HepG2 (cell line): Measurements from ENCODE around the gene SPHK2. TPM values are rescaled to one million over a fixed set of nuclear protein-coding genes. Genes with fewer than 3 reads are reported as not detected.

Experiments used
- ATF6 ChIP-seq: sonication (generic); formaldehyde crosslinking; conservative IDR thresholded peaks from 2 replicates; pipeline ENCODE4 v1.4.0; 2020; ENCODE audit warnings: missing genetic modification reagents
- HNRNPH1 ChIP-seq: fragments of 200-400 bp; formaldehyde crosslinking; optimal IDR thresholded peaks from 2 replicates; pipeline ENCODE3; 2017; ENCODE audit warnings: mild to moderate bottlenecking, low read depth, low read length
- MAX ChIP-seq: IDR thresholded peaks from 2 replicates; pipeline ENCODE4 v1.6.1; 2012; ENCODE audit warnings: inconsistent platforms
- POLR2A ChIP-seq, 2 experiments: IDR thresholded peaks; 2 replicates each; pipeline ENCODE4 v1.6.1; 2011; ENCODE audit warnings: low read depth in 2 of 2, low read length in 2 of 2, mild to moderate bottlenecking in 1 of 2, moderate library complexity in 1 of 2; ENCODE audit not compliant: insufficient read depth in 1 of 2
- SKIL ChIP-seq: sonication (generic); formaldehyde crosslinking; IDR thresholded peaks from 2 replicates; pipeline ENCODE4 v1.8.0; 2022; ENCODE audit warnings: missing genetic modification reagents, mild to moderate bottlenecking, moderate library complexity, borderline replicate concordance
- ZGPAT ChIP-seq: IDR thresholded peaks from 2 replicates; pipeline ENCODE4 v1.6.1; 2016; ENCODE audit warnings: mild to moderate bottlenecking
- ZNF605 ChIP-seq: sonication (generic); formaldehyde crosslinking; IDR thresholded peaks from 2 replicates; pipeline ENCODE4 v1.8.0; 2022; ENCODE audit warnings: mild to moderate bottlenecking, missing genetic modification reagents
- ZNF891 ChIP-seq: sonication (generic); formaldehyde crosslinking; IDR thresholded peaks from 2 replicates; pipeline ENCODE4 v1.5.0; 2020; ENCODE audit warnings: mild to moderate bottlenecking, missing genetic modification reagents
- polyA plus RNA-seq, 8 experiments: library from polyadenylated mRNA; depleted of rRNA in 3 of 8; stranded (reverse) in 7 of 8; unstranded in 1 of 8; fragments of >200 nt; fragmentation: Illumina TruSeq in 4 of 8; extraction: Trizol in 4 of 8; gene quantifications; 2 replicates each; pipeline versions ENCODE4 v1.2.1 to v1.2.3, GENCODE V29; 2011 to 2016; ENCODE audit warnings: low read depth in 4 of 8, missing spikeins in 1 of 8, mixed read lengths in 1 of 8; ENCODE audit not compliant: insufficient read depth in 1 of 8
- total RNA-seq, 5 experiments: library from RNA; depleted of rRNA; stranded (reverse); fragments of >200 nt; fragmentation: Illumina TruSeq; extraction: Trizol; gene quantifications; 2 replicates each; pipeline ENCODE4 v1.2.3, GENCODE V29; 2016; ENCODE audit warnings: low read depth in 1 of 5

SPHK2 gene
- total and polyA plus RNA-seq, 2 of the 13 experiments (the other 11 are each of a cell fraction or from before 2014, with no cell fraction given), result 2.9 to 14.4 TPM

- TF ChIP-seq ATF6 (CRISPR knock-in tag), result no peak
- TF ChIP-seq ZNF605 (CRISPR knock-in tag), result 0 out of 2 replicates have a peak, but pooled peaks have one; percentile 42
- TF ChIP-seq ZNF891 (CRISPR knock-in tag), result no peak
- peak in 1 of 2 experiments; percentile 37; a peak in 3 of 4 replicates for TF ChIP-seq POLR2A (IDR thresholded peaks at IDR 0.05; ENCODE audit: insufficient read depth in 1 of 2, low read depth in 2 of 2, low read length in 2 of 2)
- 0 out of 2 replicates have a peak, but pooled peaks have one; percentile 25 for TF ChIP-seq ZGPAT (CRISPR knock-in tag)
- TF ChIP-seq HNRNPH1, result peak; percentile 9
- TF ChIP-seq MAX, result 0 out of 2 replicates have a peak, but pooled peaks have one; percentile 3
- TF ChIP-seq SKIL (CRISPR knock-in tag), result no peak
These were observed 4.7 kb upstream of the SPHK2 start, which contains the start of gene FAM83E (continued) for GRCh38 chr19:48614436-48615230.
